Measurements from ENCODE around the gene ZNF516.

Gene ZNF516

DNA sequence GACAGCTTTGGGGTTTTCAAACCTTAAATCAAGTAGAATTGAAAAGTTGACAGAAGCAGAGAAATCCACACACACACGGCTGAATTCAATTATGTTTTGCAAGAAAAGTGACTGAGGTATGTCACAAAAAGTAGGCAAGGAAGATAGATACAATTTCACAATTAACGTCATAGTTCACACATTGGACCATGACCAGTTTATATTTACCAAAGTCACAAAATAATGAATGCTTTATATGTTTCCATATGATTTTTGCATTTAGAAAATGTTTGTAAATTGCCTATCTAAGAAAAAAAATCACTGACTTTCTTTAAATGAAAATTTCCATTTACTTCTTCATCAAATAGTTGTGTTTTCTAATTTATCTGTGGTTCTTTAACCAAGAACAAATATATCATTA, 29.4 kb upstream of the ZNF516 start:
- DNase-seq: no peak
- Histone ChIP-seq H2AFZ (ENCODE audit: low read depth, low read length) (no peak overlapping the region), H3K27me3 (ENCODE audit: control insufficient read depth in 1 of 2, insufficient read depth in 1 of 2, low read length in 2 of 2) (peaks cover 0 to 5% of the 10 kb centered on the region in 2 experiments), H2BK12ac (ENCODE audit: low read length in 2 of 2) (no peak overlapping the region), H3K9me3 (ENCODE audit: control insufficient read depth, low read length) (no peaks in the 10 kb centered on the region), H4K91ac (ENCODE audit: low read length) (no peak overlapping the region), H2AK5ac (ENCODE audit: low read length, severe bottlenecking) (no peak overlapping the region), H2BK5ac (ENCODE audit: low read depth, low read length, poor library complexity, severe bottlenecking) (no peak overlapping the region), H3K79me1 (replicated peaks; ENCODE audit: low read length, poor library complexity, severe bottlenecking) (no peaks in the 10 kb centered on the region), H3K4me2 (ENCODE audit: low read length, poor library complexity, severe bottlenecking) (no peak overlapping the region), H3K23ac (ENCODE audit: low read length in 2 of 2) (no peak overlapping the region), H3K4me1 (ENCODE audit: control insufficient read depth, insufficient read depth, low read depth, low read length) (peaks cover 14% of the 10 kb centered on the region), H3K14ac (ENCODE audit: low read length in 2 of 2) (no peak overlapping the region), H4K8ac (ENCODE audit: low read length) (no peak overlapping the region), H2BK120ac (ENCODE audit: low read depth, low read length) (no peak overlapping the region), H3K4me3 (ENCODE audit: insufficient read depth in 1 of 2, low read depth in 1 of 2, low read length in 2 of 2) (peak overlapping the region in 1 of 2 experiments; percentile 87), H3K18ac (ENCODE audit: low read depth in 1 of 2, low read length in 2 of 2) (no peak overlapping the region), H3K4ac (ENCODE audit: low read depth in 1 of 2, low read length in 2 of 2) (no peak overlapping the region), H3K36me3 (ENCODE audit: control insufficient read depth in 1 of 2, insufficient read depth in 2 of 2, low read depth in 1 of 2, low read length in 2 of 2) (no peaks in the 10 kb centered on the region), H3K9ac (ENCODE audit: low read length) (peak overlapping the region; percentile 97), H2BK15ac (ENCODE audit: low read depth, poor library complexity, severe bottlenecking) (no peak overlapping the region), H3K27ac (ENCODE audit: low read length, poor library complexity, severe bottlenecking) (no peak overlapping the region)
- WGBS: no CpG with 5 or more reads among the region's 2 CpGs

GRCh38 chr18:76522551-76522950, 27.5 kb upstream of the ZNF516 start:
- no peak overlapping the region for H3K27ac ChIP-seq (ENCODE audit: low read length, poor library complexity, severe bottlenecking)

GRCh38 chr18:76522122-76522503, 27.1 kb upstream of the ZNF516 start:
- Histone ChIP-seq H3K4me1 (ENCODE audit: control insufficient read depth, insufficient read depth, low read depth, low read length) (peaks cover 10% of the 10 kb centered on the region), H2AFZ (ENCODE audit: low read depth, low read length) (peak overlapping the region; percentile 1)
- 52% methylated on average over 17 of the region's 19 CpGs for WGBS

More at GRCh38 chr18:76522551-76522950, 27.5 kb upstream of the ZNF516 start:
- Histone ChIP-seq H3K4me1 (ENCODE audit: control insufficient read depth, insufficient read depth, low read depth, low read length) (peaks cover 10% of the 10 kb centered on the region), H3K9ac (ENCODE audit: low read length) (no peak overlapping the region), H3K18ac (ENCODE audit: low read depth in 1 of 2, low read length in 2 of 2) (no peak overlapping the region), H3K4me3 (ENCODE audit: insufficient read depth in 1 of 2, low read depth in 1 of 2, low read length in 2 of 2) (no peak overlapping the region), H2BK15ac (ENCODE audit: low read depth, poor library complexity, severe bottlenecking) (no peak overlapping the region), H4K91ac (ENCODE audit: low read length) (no peak overlapping the region), H3K4ac (ENCODE audit: low read depth in 1 of 2, low read length in 2 of 2) (no peak overlapping the region), H3K4me2 (ENCODE audit: low read length, poor library complexity, severe bottlenecking) (no peak overlapping the region), H2AFZ (ENCODE audit: low read depth, low read length) (no peak overlapping the region), H4K8ac (ENCODE audit: low read length) (no peak overlapping the region), H2AK5ac (ENCODE audit: low read length, severe bottlenecking) (no peak overlapping the region), H3K14ac (ENCODE audit: low read length in 2 of 2) (no peak overlapping the region), H3K79me1 (replicated peaks; ENCODE audit: low read length, poor library complexity, severe bottlenecking) (no peaks in the 10 kb centered on the region), H3K27me3 (ENCODE audit: control insufficient read depth in 1 of 2, insufficient read depth in 1 of 2, low read length in 2 of 2) (peaks cover 0 to 5% of the 10 kb centered on the region in 2 experiments), H2BK12ac (ENCODE audit: low read length in 2 of 2) (no peak overlapping the region), H2BK5ac (ENCODE audit: low read depth, low read length, poor library complexity, severe bottlenecking) (no peak overlapping the region), H2BK120ac (ENCODE audit: low read depth, low read length) (no peak overlapping the region), H3K23ac (ENCODE audit: low read length in 2 of 2) (no peak overlapping the region), H3K9me3 (ENCODE audit: control insufficient read depth, low read length) (no peaks in the 10 kb centered on the region), H3K36me3 (ENCODE audit: control insufficient read depth in 1 of 2, insufficient read depth in 2 of 2, low read depth in 1 of 2, low read length in 2 of 2) (no peaks in the 10 kb centered on the region)
- no peak for DNase-seq
- no CpG with 5 or more reads among the region's 1 CpG for WGBS

DNA sequence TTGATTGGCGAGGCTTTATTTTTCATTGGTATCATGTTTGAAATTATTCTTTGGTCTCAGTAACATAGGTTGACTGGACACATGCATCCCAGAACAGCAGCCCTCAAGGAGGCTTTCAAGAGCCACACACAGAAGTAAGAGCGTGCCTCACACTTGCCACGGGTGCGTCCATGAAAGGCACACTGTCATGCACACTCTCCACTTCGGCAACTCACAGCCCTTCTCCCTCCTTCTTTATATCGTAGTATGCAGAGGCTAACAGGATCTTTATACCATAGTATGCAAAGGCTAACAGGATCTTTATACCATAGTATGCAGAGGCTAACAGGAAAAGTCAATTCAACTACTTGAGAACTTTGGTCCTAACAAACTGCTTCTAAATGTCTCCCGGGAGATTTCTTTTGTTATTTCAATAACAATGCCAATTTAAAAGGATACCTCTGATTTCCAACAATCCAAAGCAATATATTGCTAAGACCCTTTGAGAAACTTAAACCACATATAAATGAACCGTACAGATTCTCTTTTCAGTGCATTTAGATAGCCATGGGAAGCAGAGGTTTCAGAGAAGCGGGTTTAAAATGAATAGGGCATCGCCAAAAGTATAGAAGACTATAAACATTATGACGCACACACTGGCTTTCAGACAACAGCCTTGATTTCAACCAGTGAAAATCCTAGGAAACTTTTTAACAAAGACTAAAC, 26.5 kb upstream of the ZNF516 start:
- H2AK5ac ChIP-seq (ENCODE audit: low read length, severe bottlenecking): no peak overlapping the region
- no peak overlapping the region for H3K4ac ChIP-seq (ENCODE audit: low read depth in 1 of 2, low read length in 2 of 2)
- H3K14ac ChIP-seq (ENCODE audit: low read length in 2 of 2): no peak overlapping the region
- H3K9me3 ChIP-seq (ENCODE audit: control insufficient read depth, low read length): no peaks in the 10 kb centered on the region
- H3K4me1 ChIP-seq (ENCODE audit: control insufficient read depth, insufficient read depth, low read depth, low read length): peaks cover 10% of the 10 kb centered on the region
- H4K8ac ChIP-seq (ENCODE audit: low read length): no peak overlapping the region
- no peak overlapping the region for H3K27ac ChIP-seq (ENCODE audit: low read length, poor library complexity, severe bottlenecking)
- H2BK5ac ChIP-seq (ENCODE audit: low read depth, low read length, poor library complexity, severe bottlenecking): no peak overlapping the region
- no peak overlapping the region for H2AFZ ChIP-seq (ENCODE audit: low read depth, low read length)
- H3K27me3 ChIP-seq (ENCODE audit: control insufficient read depth in 1 of 2, insufficient read depth in 1 of 2, low read length in 2 of 2): no peaks in the 10 kb centered on the region
- H3K36me3 ChIP-seq (ENCODE audit: control insufficient read depth in 1 of 2, insufficient read depth in 2 of 2, low read depth in 1 of 2, low read length in 2 of 2): no peaks in the 10 kb centered on the region
- H3K18ac ChIP-seq (ENCODE audit: low read depth in 1 of 2, low read length in 2 of 2): no peak overlapping the region
- H3K23ac ChIP-seq (ENCODE audit: low read length in 2 of 2): no peak overlapping the region
- no peak for DNase-seq
- no peak overlapping the region for H2BK120ac ChIP-seq (ENCODE audit: low read depth, low read length)
- no peak overlapping the region for H3K4me2 ChIP-seq (ENCODE audit: low read length, poor library complexity, severe bottlenecking)
- H3K9ac ChIP-seq (ENCODE audit: low read length): no peak overlapping the region
- H2BK15ac ChIP-seq (ENCODE audit: low read depth, poor library complexity, severe bottlenecking): no peak overlapping the region
- H4K91ac ChIP-seq (ENCODE audit: low read length): no peak overlapping the region
- H3K4me3 ChIP-seq (ENCODE audit: insufficient read depth in 1 of 2, low read depth in 1 of 2, low read length in 2 of 2): no peak overlapping the region
- H3K79me1 ChIP-seq (replicated peaks; ENCODE audit: low read length, poor library complexity, severe bottlenecking): no peaks in the 10 kb centered on the region
- WGBS: 82% methylated on average over 11 of the region's 11 CpGs
- H2BK12ac ChIP-seq (ENCODE audit: low read length in 2 of 2): no peak overlapping the region

More at GRCh38 chr18:76522122-76522503, 27.1 kb upstream of the ZNF516 start:
- H2BK5ac ChIP-seq (ENCODE audit: low read depth, low read length, poor library complexity, severe bottlenecking): no peak overlapping the region
- no peak overlapping the region for H3K23ac ChIP-seq (ENCODE audit: low read length in 2 of 2)
- H2BK12ac ChIP-seq (ENCODE audit: low read length in 2 of 2): no peak overlapping the region
- H3K9ac ChIP-seq (ENCODE audit: low read length): no peak overlapping the region
- H2AK5ac ChIP-seq (ENCODE audit: low read length, severe bottlenecking): no peak overlapping the region
- H3K9me3 ChIP-seq (ENCODE audit: control insufficient read depth, low read length): no peaks in the 10 kb centered on the region
- peaks cover 0 to 4% of the 10 kb centered on the region in 2 experiments for H3K27me3 ChIP-seq (ENCODE audit: control insufficient read depth in 1 of 2, insufficient read depth in 1 of 2, low read length in 2 of 2)
- H3K4me3 ChIP-seq (ENCODE audit: insufficient read depth in 1 of 2, low read depth in 1 of 2, low read length in 2 of 2): no peak overlapping the region
- peak overlapping the region; percentile 61 for H4K91ac ChIP-seq (ENCODE audit: low read length)
- no peaks in the 10 kb centered on the region for H3K79me1 ChIP-seq (replicated peaks; ENCODE audit: low read length, poor library complexity, severe bottlenecking)
- H3K4me2 ChIP-seq (ENCODE audit: low read length, poor library complexity, severe bottlenecking): no peak overlapping the region
- H3K36me3 ChIP-seq (ENCODE audit: control insufficient read depth in 1 of 2, insufficient read depth in 2 of 2, low read depth in 1 of 2, low read length in 2 of 2): no peaks in the 10 kb centered on the region
- H3K14ac ChIP-seq (ENCODE audit: low read length in 2 of 2): no peak overlapping the region
- H2BK15ac ChIP-seq (ENCODE audit: low read depth, poor library complexity, severe bottlenecking): no peak overlapping the region
- DNase-seq: no peak
- no peak overlapping the region for H3K4ac ChIP-seq (ENCODE audit: low read depth in 1 of 2, low read length in 2 of 2)
- H3K18ac ChIP-seq (ENCODE audit: low read depth in 1 of 2, low read length in 2 of 2): no peak overlapping the region
- no peak overlapping the region for H2BK120ac ChIP-seq (ENCODE audit: low read depth, low read length)
- H3K27ac ChIP-seq (ENCODE audit: low read length, poor library complexity, severe bottlenecking): no peak overlapping the region
- H4K8ac ChIP-seq (ENCODE audit: low read length): peak overlapping the region; percentile 87
